ENCODE measurements around the gene KANSL1.

The KANSL1 gene

DNA sequence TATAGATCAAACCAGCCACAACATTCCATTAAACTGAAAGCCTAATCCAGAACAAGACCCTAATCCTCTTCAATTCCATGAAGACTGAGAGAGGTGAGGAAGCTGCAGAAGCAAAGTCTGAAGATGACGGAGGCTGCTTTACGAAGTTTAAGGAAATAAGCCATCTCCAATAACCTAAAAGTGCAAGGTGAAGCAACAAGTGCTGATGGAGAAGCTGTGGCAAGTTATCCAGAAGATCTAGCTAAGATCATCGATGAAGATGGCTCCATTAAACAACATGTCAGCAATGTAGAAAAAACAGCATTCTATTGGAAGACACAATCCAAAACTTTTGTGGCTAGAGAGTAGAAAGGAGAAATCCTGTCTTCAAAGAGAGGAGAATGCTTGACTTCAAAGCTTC lies 69.6 kb downstream of the KANSL1 start (continued):
- TF ChIP-seq BACH2 (CRISPR knock-in tag; IDR thresholded peaks at IDR 0.05; ENCODE audit: borderline replicate concordance) (no peak), SNAI2 (CRISPR knock-in tag; IDR thresholded peaks at IDR 0.05) (no peak), RARB (CRISPR knock-in tag; IDR thresholded peaks at IDR 0.05) (no peak)

DNA sequence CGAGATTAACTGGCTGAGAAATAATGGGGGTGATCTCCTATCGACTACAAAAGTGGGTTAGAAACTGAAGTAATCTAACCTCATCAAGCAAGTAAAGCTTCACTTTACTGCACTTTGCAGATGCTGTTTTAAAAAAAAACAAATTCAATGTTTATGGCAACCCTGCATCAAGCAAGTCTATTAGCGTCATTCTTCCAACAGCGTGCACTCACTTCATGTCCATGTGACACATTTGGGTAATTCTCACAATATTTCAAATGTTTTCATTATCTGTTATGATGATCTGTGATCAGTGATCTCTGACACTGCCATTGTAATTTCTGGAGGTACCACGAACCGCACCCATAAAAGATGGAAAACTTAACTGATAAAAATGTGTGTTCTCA lies 70.8 kb downstream of the KANSL1 start:
- TF ChIP-seq PPARA (CRISPR knock-in tag; IDR thresholded peaks at IDR 0.05; ENCODE audit: borderline replicate concordance) (no peak), ZNF565 (CRISPR knock-in tag; conservative IDR thresholded peaks at IDR 0.05; ENCODE audit: low read depth) (no peak), SNAI2 (CRISPR knock-in tag; IDR thresholded peaks at IDR 0.05) (no peak), RARB (CRISPR knock-in tag; IDR thresholded peaks at IDR 0.05) (no peak), CSDC2 (CRISPR knock-in tag; IDR thresholded peaks at IDR 0.05) (no peak)
- no peak for ATAC-seq

DNA sequence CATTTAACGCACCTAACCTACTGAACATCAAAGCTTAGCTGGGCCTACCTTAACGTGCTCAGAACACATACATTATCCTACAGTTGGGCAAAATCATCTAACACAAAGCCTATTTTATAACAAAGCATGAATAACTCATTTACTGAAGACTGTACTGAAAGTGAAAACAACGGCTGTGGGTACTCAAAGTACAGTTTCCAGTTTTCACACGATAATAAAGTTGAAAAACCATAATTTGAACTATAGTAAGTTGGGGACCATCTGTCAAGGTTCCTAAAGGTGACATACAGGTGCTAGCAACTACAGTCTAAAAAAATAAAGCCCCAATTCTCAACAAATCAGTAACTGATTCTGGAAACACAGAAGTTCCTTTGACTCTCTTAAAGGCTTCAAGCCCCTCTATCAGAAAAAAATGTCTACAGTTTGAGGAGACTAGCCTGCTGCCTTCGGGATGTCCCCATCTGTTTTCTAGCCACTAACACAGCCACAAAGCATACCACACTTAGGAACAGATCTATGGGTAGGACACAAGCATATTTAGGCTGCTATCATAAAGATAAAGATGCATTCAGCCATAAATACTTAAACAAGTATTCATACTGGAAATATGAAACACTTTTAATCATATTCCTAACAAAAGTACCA lies 71.3 kb downstream of the KANSL1 start:
- TF ChIP-seq TOX (CRISPR knock-in tag; IDR thresholded peaks at IDR 0.05; ENCODE audit: borderline replicate concordance) (no peak), SNAI2 (CRISPR knock-in tag; IDR thresholded peaks at IDR 0.05) (no peak), ESRRG (CRISPR knock-in tag; IDR thresholded peaks at IDR 0.05) (no peak), OSR1 (CRISPR knock-in tag; IDR thresholded peaks at IDR 0.05) (no peak), ZNF70 (CRISPR knock-in tag; IDR thresholded peaks at IDR 0.05) (no peak), TCF4 (CRISPR knock-in tag; IDR thresholded peaks at IDR 0.05; ENCODE audit: borderline replicate concordance) (no peak), POU6F1 (CRISPR knock-in tag; IDR thresholded peaks at IDR 0.05; ENCODE audit: borderline replicate concordance, low read depth) (no peak), TSHZ2 (CRISPR knock-in tag; IDR thresholded peaks at IDR 0.05) (no peak), ZFP30 (CRISPR knock-in tag; IDR thresholded peaks at IDR 0.05) (no peak), ISL1 (CRISPR knock-in tag; IDR thresholded peaks at IDR 0.05) (no peak), GLIS3 (CRISPR knock-in tag; IDR thresholded peaks at IDR 0.05) (no peak), PATZ1 (CRISPR knock-in tag; IDR thresholded peaks at IDR 0.05; ENCODE audit: borderline replicate concordance) (no peak), BACH2 (CRISPR knock-in tag; IDR thresholded peaks at IDR 0.05; ENCODE audit: borderline replicate concordance) (no peak), ARNTL (CRISPR knock-in tag; IDR thresholded peaks at IDR 0.05; ENCODE audit: borderline replicate concordance, low read depth) (no peak), ZNF8 (CRISPR knock-in tag; IDR thresholded peaks at IDR 0.05) (no peak)
- TF ChIP-seq, protein P1, sequence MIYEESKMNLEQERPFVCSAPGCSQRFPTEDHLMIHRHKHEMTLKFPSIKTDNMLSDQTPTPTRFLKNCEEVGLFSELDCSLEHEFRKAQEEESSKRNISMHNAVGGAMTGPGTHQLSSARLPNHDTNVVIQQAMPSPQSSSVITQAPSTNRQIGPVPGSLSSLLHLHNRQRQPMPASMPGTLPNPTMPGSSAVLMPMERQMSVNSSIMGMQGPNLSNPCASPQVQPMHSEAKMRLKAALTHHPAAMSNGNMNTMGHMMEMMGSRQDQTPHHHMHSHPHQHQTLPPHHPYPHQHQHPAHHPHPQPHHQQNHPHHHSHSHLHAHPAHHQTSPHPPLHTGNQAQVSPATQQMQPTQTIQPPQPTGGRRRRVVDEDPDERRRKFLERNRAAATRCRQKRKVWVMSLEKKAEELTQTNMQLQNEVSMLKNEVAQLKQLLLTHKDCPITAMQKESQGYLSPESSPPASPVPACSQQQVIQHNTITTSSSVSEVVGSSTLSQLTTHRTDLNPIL (CRISPR knock-in tag; IDR thresholded peaks at IDR 0.05; ENCODE audit: low read depth) = no peak
- ATAC-seq = no peak

GRCh38 chr17:46121165-46121764 lies 72.0 kb downstream of the KANSL1 start:
- ATAC-seq = no peak
- TF ChIP-seq ARNTL (CRISPR knock-in tag; IDR thresholded peaks at IDR 0.05; ENCODE audit: borderline replicate concordance, low read depth) = no peak
- TF ChIP-seq, protein P1 (CRISPR knock-in tag; IDR thresholded peaks at IDR 0.05; ENCODE audit: low read depth) = no peak
- no peak for TF ChIP-seq GLIS3 (CRISPR knock-in tag; IDR thresholded peaks at IDR 0.05)
- no peak for TF ChIP-seq CSDC2 (CRISPR knock-in tag; IDR thresholded peaks at IDR 0.05)
- TF ChIP-seq SNAI2 (CRISPR knock-in tag; IDR thresholded peaks at IDR 0.05) = no peak
- no peak for TF ChIP-seq PATZ1 (CRISPR knock-in tag; IDR thresholded peaks at IDR 0.05; ENCODE audit: borderline replicate concordance)
- no peak for TF ChIP-seq ZFP3 (CRISPR knock-in tag; IDR thresholded peaks at IDR 0.05)
- TF ChIP-seq, protein P2, sequence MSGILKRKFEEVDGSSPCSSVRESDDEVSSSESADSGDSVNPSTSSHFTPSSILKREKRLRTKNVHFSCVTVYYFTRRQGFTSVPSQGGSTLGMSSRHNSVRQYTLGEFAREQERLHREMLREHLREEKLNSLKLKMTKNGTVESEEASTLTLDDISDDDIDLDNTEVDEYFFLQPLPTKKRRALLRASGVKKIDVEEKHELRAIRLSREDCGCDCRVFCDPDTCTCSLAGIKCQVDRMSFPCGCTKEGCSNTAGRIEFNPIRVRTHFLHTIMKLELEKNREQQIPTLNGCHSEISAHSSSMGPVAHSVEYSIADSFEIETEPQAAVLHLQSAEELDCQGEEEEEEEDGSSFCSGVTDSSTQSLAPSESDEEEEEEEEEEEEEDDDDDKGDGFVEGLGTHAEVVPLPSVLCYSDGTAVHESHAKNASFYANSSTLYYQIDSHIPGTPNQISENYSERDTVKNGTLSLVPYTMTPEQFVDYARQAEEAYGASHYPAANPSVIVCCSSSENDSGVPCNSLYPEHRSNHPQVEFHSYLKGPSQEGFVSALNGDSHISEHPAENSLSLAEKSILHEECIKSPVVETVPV (CRISPR knock-in tag; IDR thresholded peaks at IDR 0.05) = no peak
- TF ChIP-seq TCF4 (CRISPR knock-in tag; IDR thresholded peaks at IDR 0.05; ENCODE audit: borderline replicate concordance) = no peak
